ENCODE data around the gene GPSM1. TPM values are rescaled to one million over a fixed set of nuclear protein-coding genes. Genes with fewer than 3 reads are reported as not detected.

The GPSM1 gene
- total RNA-seq, 2 donors from 2014 or later, result 8.5 to 12.3 TPM

DNA sequence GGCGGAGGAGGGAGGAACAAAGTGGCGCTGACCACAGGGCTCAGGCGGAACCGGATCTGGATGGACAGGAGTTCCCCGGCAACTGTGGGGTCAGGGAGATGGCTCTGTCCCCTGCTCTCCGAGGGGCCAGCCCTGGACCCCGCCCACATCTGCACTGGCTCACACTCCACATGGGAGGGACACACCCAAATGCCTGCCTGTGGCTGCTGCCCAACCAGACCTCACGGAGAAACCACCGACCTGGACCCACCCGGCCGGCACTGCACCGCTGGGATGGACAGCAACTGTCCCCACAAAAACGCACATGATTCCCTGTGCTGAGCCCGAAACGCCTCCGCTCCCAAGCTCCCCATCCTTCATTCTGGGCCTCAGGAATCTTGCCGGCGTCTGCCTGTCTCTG lies 28.2 kb upstream of the GPSM1 start:
- DNase-seq (ENCODE audit: low spot score in 2 of 2) (no peak), ATAC-seq (no peak)
- Mint-ChIP-seq H3K9me3 (no peaks in the 10 kb centered on the region), H3K36me3 (no peaks in the 10 kb centered on the region), H3K27ac (no peak overlapping the region)

DNA sequence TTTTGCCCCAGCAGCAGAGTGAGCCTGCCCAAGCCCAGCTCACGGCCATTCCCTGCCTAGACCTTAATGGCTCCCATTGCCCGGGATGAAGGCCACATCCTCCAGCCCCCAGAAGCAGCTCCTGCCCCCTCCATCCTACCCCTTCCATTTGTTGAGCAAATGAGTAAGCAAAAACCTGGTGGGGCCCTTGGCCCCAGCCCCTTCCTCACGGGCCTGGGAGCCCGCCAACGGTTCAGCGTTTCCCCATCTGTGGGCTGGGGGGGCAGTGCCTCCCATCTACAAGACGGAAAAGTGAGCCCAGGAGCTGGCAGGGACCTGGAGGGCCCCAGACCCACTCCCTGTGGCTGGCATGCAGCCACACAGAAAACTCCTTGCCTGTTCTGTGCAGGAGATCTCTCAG lies 27.8 kb upstream of the GPSM1 start:
- no peaks in the 10 kb centered on the region for H3K9me3 Mint-ChIP-seq
- no peak for ATAC-seq
- no peak overlapping the region for H3K27ac Mint-ChIP-seq
- H3K36me3 Mint-ChIP-seq, result no peaks in the 10 kb centered on the region
- DNase-seq (ENCODE audit: low spot score in 2 of 2), result no peak

DNA sequence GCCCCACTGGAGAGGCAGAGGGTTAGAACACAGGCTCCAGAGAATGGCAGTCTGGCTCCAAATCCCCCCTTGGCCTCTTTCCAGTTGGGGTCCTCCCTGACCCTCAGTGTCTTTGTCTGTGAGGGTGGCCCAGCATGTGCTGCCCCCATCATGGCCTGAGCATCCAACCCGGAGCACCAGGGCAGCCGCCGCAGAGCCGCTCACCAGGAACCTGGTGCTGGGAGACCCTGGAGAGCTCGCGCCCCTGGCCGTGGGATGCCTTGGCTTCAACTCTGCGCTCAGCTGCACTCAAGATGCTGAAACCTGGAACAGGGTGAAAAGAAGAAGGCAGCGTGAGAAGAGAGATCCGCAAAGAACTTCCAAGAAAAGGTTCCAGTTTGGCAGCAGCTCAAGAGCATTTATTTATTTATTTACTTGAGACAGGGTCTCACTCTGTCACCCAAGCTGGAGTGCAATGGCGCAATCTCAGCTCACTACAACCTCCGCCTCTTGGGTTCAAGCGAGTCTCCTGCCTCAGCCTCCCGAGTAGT lies 27.3 kb upstream of the GPSM1 start:
- Mint-ChIP-seq H3K36me3 (no peaks in the 10 kb centered on the region), H3K9me3 (no peaks in the 10 kb centered on the region), H3K27ac (no peak overlapping the region)
- ATAC-seq (no peak), DNase-seq (ENCODE audit: low spot score in 2 of 2) (no peak)

DNA sequence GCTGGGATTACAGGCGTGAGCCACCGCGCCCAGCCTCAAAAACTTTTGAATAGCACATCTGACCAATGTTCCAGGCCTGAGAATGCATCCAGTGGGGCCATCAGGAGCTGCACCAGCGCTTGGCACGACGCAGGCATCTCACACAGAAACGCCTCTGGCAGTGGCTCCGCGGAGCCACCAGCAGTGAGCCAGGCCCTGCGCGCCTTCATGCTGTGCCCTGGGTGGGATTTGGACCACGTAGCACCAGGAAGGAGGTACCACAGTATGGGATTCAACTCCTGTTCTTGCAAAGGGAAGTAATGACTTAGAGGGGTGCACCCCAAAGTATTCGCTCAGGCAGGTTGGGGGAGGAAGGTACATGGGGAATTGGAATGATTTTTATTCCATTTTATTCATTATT lies 26.5 kb upstream of the GPSM1 start:
- no peaks in the 10 kb centered on the region for H3K9me3 Mint-ChIP-seq
- no peak for DNase-seq (ENCODE audit: low spot score in 2 of 2)
- no peaks in the 10 kb centered on the region for H3K36me3 Mint-ChIP-seq
- H3K27ac Mint-ChIP-seq, result no peak overlapping the region
- no peak for ATAC-seq

DNA sequence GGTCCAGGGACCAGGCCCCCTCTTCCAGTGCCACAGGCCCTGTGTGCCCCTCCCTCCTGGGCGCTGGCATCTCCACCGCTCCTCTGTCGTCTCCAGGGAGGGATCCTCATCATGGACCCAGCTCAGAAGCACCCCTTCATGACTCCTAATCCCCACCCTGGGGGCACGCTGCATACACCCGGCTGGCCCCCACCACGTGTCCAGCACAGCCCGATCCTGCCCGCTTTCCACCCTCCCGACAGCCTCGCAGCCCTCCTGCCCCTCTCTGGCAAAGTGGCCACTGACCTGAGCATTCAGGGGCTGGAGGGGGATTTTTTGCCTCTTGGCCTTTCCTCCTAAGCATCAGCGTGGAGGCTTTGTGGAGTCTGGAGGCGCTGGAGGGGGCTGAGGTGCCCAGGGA lies 24.8 kb upstream of the GPSM1 start:
- Mint-ChIP-seq H3K9me3 (no peaks in the 10 kb centered on the region), H3K36me3 (no peaks in the 10 kb centered on the region), H3K27ac (no peak overlapping the region)
- DNase-seq (ENCODE audit: low spot score in 2 of 2) (no peak), ATAC-seq (no peak)

DNA sequence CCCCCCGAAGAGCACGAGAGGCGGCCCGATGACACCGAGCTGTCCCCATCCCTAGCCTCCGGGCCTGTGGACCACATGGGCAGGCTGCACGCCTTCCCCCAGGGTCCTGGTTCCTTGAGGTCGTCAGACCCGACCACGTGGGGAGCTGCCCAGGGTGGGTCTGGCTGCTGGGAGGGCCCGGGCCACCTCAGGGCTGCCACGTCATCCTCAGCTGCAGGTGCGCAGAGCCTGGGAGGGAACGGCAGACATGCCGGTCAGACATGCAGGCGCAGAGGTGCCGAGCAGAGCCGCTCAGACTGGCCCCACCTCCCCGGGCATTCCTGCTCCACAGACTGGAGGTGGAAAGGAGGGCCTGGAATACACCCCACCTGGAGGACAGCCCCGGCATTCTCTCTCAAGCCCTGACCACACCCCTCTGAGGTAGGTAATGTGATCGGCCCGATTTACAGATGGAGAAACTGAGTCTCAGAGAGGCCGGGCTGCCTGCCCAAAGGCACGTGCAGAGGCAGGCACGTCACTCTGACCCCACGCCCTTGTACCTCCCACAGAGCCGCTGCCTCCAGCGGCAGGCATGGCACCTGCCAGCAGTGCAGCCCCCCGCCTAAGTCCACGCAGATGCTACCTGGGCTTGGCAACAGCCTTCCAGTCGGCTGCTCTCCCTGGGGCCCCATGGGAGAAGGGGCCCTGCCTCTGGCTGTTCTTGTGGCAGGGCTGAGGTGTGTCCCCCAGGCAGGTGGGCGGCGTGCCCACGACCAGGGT lies 24.1 kb upstream of the GPSM1 start:
- Mint-ChIP-seq H3K27ac (no peak overlapping the region), H3K36me3 (no peaks in the 10 kb centered on the region), H3K9me3 (no peaks in the 10 kb centered on the region)
- ATAC-seq (no peak), DNase-seq (ENCODE audit: low spot score in 2 of 2) (no peak)

DNA sequence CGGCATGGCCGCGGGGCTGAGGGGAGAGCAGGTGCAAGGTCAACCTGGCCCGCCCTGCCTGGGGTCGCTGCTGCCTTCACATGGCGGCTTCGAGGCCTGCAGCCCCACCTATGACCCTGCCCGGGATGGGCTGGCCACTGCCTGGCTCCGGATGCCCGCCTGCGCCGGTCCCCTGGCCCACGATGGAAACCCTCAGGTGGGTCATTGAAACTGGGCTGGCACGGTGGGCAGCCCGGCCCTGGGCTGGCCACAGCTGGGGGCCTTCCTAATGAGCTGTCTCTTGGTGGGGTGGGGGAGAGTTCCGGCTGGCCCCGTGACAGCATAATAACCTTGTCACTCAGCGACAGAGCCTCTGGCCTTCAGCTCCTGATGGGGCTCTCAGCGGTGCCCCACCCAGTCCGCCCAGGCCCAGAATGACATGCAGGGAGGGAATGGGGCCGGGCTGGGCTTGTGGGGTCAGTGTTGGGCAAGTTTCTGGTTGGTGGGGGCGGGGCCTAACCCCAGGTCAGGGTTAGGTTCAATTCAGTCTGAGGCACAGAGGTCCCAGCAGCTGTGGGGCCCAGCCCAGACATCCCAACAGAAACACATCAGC lies 23.4 kb upstream of the GPSM1 start, which contains the start of gene CCDC187:
TSS of gene CCDC187 (minus strand) at position 270 of the 592 bp plus-strand sequence. CDS start at position 6, 264 bp downstream.
- DNase-seq (ENCODE audit: low spot score in 2 of 2), result no peak
- Mint-ChIP-seq H3K9me3 (no peaks in the 10 kb centered on the region), H3K36me3 (no peaks in the 10 kb centered on the region), H3K27ac (no peak within 1 kb of the TSS)
- no peak for ATAC-seq

DNA sequence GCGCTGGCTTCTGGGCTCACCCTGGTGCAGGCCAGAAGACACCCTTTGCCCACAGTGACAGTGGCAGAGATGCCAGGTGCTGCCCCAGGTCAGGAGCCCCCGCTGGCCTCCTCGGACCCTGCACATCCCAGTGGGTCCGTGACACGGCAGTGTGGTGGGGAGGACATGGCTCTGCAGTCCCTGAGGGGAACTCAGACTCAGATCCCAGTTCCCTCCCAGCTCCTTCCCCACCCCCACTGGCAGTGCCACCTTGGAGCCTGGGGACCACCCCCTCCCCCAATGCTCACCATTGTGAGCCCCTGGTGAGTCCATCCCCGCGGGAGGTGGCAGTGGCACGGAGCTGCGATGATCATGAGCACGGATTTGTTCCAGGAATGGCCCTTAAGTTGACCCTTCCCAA lies 22.9 kb upstream of the GPSM1 start:
- Mint-ChIP-seq H3K9me3 (no peaks in the 10 kb centered on the region), H3K36me3 (no peaks in the 10 kb centered on the region), H3K27ac (no peak overlapping the region)
- ATAC-seq (no peak), DNase-seq (ENCODE audit: low spot score in 2 of 2) (no peak)

DNA sequence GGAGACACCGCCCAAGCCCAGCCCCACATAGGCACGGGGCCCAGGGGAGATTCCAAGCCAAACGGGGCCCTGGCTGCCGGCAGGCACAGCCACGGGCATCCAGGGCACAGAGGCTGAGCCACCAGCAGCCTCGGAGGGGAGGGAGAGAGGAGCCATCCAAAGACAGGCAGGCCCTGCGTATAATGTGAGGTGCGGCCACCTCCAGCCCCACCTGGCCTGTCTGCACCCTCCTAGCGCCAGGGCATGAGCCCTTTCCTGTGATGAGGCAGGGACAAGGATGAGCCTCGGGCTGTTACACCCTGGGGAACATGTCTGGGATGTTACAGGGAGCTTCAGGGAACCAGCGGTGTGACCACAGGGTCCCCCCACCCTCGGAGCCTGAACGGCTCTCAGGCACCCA lies 22.4 kb upstream of the GPSM1 start:
- H3K27ac Mint-ChIP-seq, result no peak overlapping the region
- no peaks in the 10 kb centered on the region for H3K9me3 Mint-ChIP-seq

DNA sequence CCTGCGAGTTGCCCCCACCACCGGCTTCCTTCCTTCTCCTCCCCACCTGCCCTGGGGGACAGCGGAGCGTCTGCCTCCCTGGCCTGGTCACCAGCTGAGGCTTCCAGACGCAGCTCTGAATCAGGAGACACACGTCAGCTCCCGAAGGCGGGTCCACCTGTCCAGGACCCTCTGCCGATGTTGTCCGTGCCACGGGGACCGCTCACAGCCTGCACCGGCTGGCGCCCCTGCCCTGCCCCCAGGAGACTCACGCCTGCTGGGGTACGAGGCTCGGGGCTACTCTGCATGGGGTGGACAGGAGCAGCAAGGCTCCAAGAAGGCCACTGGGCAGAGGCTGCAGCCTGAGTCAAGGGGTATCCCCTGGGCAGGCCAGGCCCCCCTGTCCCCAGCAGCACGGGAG lies 21.5 kb upstream of the GPSM1 start:
- no peaks in the 10 kb centered on the region for H3K36me3 Mint-ChIP-seq
- ATAC-seq (peak in 1 of 2 donors; percentile 6), DNase-seq (ENCODE audit: low spot score in 2 of 2) (no peak)
- H3K9me3 Mint-ChIP-seq, result no peaks in the 10 kb centered on the region
- no peak overlapping the region for H3K27ac Mint-ChIP-seq

More for the DNA sequence above, 22.4 kb upstream of the GPSM1 start:
- no peaks in the 10 kb centered on the region for H3K36me3 Mint-ChIP-seq
- DNase-seq (ENCODE audit: low spot score in 2 of 2), result no peak
- no peak for ATAC-seq

DNA sequence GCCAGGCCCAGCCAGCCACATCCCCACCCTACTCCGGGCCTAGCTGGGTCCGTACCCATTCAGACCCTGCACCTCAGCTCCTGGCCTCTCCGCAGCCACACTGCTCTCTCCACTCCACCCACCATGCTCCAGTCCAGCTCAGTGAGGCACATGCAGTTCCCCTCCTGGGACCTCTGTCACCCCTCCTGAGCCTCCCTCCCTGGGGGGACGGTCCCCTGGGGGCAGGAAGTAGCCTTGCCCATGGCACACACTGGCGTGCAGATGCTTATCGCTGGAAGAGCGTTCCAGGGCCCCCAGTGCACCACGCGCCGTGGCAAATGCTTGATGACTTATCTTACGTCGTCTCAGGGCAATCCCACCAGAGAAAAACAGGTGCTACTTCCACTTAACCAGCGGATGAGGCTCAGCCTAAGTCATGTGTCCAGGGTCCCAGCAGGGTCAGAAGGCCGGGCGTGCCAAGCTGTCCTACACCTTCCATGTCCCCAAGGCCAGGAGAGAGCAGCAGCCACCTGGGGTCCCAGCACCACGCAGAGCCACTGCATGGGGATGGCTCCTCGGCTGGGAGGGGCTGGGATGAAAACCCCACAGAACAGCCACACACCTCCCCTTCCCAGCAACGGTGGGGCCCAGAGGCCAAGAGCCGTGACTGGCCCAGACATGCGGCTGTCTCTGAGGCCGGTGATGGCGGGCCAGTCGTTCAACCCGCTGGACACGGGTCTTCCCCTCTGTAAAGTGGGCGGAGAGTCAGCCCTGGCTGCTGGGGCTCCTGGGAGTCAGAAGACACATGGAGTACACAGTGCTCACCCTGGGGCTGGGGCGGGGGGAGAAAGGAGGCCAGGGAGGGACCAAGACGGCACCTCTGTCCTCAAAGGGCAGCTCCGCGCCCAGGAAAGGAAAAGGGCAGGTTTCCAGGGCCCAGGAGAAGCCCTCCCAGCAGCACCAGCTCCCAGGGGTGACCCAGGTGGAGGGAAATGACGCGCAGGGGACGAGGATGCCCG lies 20.8 kb upstream of the GPSM1 start:
- no peaks in the 10 kb centered on the region for H3K9me3 Mint-ChIP-seq

DNA sequence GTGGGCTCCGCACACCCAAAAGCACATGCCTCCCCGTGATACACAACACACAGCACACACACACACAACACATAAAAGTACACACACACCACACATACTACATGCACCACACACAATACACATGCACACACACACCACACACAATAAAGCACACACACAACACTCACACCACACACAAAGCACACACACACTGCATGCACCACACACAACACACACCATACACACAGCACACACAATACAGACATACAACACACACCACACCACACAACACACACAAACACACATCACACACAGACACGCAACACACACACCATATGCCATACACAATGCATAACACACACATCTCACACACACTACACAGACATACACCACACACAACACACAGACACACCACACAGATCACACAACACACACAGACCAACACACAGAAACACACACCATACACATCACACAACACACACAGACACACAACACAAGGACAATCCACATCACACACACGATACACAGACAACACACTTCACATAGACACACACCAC lies 20.1 kb upstream of the GPSM1 start:
- Mint-ChIP-seq H3K27ac (no peak overlapping the region), H3K36me3 (no peaks in the 10 kb centered on the region), H3K9me3 (no peaks in the 10 kb centered on the region)
- DNase-seq (ENCODE audit: low spot score in 2 of 2), result no peak
- ATAC-seq, result no peak

More for the DNA sequence above, 20.8 kb upstream of the GPSM1 start:
- Mint-ChIP-seq H3K27ac (no peak overlapping the region), H3K36me3 (no peaks in the 10 kb centered on the region)
- ATAC-seq, result peak; percentile 27 to 51
- no peak for DNase-seq (ENCODE audit: low spot score in 2 of 2)

DNA sequence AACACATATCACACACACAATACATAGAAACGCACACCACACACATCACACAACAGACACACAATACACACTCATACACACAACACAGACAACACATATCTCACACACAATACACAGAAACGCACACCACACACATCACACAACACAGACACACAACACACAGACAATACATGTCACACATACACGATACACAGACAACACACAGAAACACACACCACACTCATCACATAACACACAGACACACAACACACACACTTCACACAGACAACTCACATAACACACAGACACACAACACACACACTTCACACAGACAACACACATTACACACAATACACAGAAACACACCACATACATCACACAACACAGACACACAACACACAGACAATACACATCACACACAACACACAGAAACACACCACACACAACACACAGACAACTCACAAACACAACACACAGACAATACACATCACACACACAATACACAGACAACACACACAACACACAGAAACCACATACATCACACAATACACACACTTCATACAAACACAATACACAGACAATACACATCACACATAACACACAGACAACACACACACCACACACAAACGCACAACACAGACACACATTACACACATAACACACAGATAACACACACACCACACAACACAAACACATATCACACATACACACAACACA lies 19.2 kb upstream of the GPSM1 start:
- Mint-ChIP-seq H3K27ac (no peak overlapping the region), H3K9me3 (no peaks in the 10 kb centered on the region), H3K36me3 (no peaks in the 10 kb centered on the region)
- DNase-seq (ENCODE audit: low spot score in 2 of 2), result no peak
- ATAC-seq, result no peak

DNA sequence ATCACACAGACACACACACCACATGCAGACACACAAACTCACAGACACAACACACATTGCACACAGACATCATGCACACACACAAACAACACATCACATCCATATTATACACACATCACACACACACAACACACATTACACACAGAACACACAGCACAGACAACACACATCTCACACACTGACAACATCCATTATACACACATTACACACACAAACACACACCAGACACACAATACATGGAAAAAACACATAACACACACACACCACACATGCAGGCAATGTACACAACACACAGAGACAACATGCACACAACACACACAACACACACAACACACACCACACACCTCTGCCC lies 18.7 kb upstream of the GPSM1 start:
- Mint-ChIP-seq H3K27ac (no peak overlapping the region), H3K36me3 (no peaks in the 10 kb centered on the region), H3K9me3 (no peaks in the 10 kb centered on the region)
- DNase-seq (ENCODE audit: low spot score in 2 of 2) (no peak), ATAC-seq (no peak)

DNA sequence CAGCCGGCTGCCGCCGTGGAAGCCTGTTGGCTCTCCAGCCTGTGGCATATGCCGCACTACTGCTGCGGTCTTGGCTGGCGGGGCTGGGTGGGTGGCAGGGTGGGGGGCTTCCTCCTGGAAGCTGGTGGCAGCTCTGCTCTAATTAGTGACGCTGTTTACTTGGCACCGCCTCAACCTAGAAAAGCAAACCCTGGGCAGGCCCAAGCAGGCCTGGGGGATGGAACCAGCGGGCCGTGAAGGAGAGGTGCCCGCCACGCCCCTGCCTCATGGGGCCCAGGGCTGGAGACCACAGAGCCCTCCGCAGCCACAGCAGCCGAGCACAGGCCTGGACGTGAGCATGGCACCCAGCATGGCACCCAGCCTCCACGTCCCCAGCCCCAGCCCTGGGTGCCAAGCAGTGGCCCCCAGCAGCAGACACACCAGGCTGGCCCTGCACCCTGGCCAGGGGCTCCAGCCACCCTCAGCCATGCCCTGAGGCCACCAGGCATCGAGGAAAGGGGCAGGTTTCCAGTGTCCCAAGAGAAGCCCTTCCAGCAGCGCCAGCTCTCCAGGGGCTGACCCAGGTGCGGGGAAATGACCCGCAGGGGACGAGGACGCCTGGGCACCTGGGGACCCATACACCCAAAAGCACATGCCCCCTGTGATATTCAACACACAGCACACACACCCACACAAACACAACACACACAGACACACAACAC lies 18.1 kb upstream of the GPSM1 start:
- ATAC-seq, result no peak

DNA sequence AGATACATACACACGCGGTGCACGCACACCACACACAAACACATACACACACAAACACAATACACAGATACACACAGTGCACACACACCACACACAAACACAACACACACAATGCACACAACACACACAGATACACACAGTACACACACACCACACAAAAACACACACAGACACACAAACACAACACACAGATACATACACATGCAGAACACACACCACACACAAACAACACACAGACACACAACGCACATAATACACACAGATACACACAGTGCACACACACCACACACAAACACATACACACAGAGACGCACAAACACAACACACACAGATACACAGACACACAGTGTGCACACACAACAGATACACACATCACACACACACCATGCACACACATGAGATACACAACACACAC lies 17.5 kb upstream of the GPSM1 start:
- H3K9me3 Mint-ChIP-seq, result peaks cover 0 to 3% of the 10 kb centered on the region in 2 donors
- no peak overlapping the region for H3K27ac Mint-ChIP-seq
- DNase-seq (ENCODE audit: low spot score in 2 of 2) (no peak), ATAC-seq (no peak)
- peaks cover 3 to 6% of the 10 kb centered on the region in 2 donors for H3K36me3 Mint-ChIP-seq

More for the DNA sequence above, 18.1 kb upstream of the GPSM1 start:
- Mint-ChIP-seq H3K9me3 (no peaks in the 10 kb centered on the region), H3K27ac (no peak overlapping the region), H3K36me3 (no peaks in the 10 kb centered on the region)
- no peak for DNase-seq (ENCODE audit: low spot score in 2 of 2)

All from activated naive CD4-positive, alpha-beta T cell treated with anti-CD3 and anti-CD28 coated beads, Interleukin-2, amount 50 U/mL, for 72 hours (primary cell).